ENCODE results near the gene RCVRN. TPM values are rescaled to one million over a fixed set of nuclear protein-coding genes. Genes with fewer than 3 reads are reported as not detected.

RCVRN gene
- total and polyA plus RNA-seq, 9 of the 15 experiments (the other 6 are each of a cell fraction or from before 2014, with no cell fraction given): not detected

DNA sequence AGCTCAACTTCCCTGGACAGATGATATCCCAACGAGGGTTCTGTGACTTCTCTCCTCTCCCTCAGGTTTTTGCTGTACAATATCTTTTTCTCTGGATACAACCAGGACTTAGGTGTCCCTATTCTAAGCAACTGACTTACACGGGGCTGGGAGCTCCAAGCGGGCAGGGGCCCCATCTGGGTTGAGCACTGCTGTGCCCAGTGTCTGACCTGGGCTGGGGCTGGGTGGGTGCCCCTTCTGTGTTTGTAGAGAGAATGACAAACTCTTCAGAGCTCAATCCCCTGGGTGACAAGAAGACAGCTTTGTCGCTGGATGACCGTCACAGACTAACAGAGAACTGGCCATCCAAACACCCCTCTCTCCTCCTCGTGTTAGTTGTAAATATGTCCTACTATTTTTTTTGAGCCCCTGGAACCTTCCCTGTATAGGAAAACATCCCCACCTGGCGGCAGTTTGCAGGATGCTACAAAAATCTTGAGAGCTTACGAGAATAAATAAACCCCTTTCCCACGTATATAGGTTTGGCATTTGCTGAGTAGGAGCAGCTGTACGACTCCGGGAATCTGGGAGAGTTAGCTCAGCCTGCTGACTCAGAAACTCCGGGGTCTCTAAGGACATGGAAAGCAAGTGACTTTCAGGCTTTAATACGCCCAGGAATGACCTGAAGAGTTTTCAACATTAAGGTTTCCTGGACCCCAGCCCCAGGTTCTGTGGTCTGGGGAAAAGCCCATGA is 23.7 kb upstream of the RCVRN start:
- intact Hi-C loops (cut with micrococcal nuclease) (no loop called here), in situ Hi-C loops (cut with MboI) (loop anchor here (10.0 kb wide), 1 partner anchor 686 kb away; no protein-coding TSS in a partner anchor)
- Histone ChIP-seq H3K4me1 (replicated peaks in 1 of 2; ENCODE audit: control insufficient read depth in 2 of 2, insufficient read depth in 2 of 2, low read length in 2 of 2) (no peaks in the 10 kb centered on the region), H2AFZ (ENCODE audit: low read depth, low read length) (no peak overlapping the region), H3K4me2 (ENCODE audit: insufficient read depth, low read length) (no peak overlapping the region), H3K9me3 (replicated peaks; ENCODE audit: control insufficient read depth, insufficient read depth, low read depth, low read length) (no peaks in the 10 kb centered on the region), H3K27ac (ENCODE audit: extremely low read depth, low read depth, low read length) (no peak overlapping the region), H3K36me3 (ENCODE audit: control insufficient read depth, insufficient read depth, low read length) (no peaks in the 10 kb centered on the region), H4K20me1 (replicated peaks; ENCODE audit: control insufficient read depth, insufficient read depth, low read length) (no peaks in the 10 kb centered on the region), H3K4me3 (no peak overlapping the region), H3K9ac (ENCODE audit: insufficient read depth in 1 of 2, low read depth in 2 of 2, low read length in 2 of 2) (no peak overlapping the region), H3K79me2 (ENCODE audit: control insufficient read depth, insufficient read depth, low read length) (no peaks in the 10 kb centered on the region), H3K27me3 (ENCODE audit: control insufficient read depth in 2 of 2, insufficient read depth in 2 of 2, low read length in 2 of 2) (peaks cover 0 to 6% of the 10 kb centered on the region in 2 experiments; a peak in 3 of 5 replicates), H3K9me1 (ENCODE audit: control insufficient read depth, insufficient read depth, low read length) (no peaks in the 10 kb centered on the region)
- ATAC-seq (0 out of 3 replicates have a peak, but pooled peaks have one; percentile 31), FAIRE-seq (no peak), DNase-seq (ENCODE audit: extremely low read depth in 1 of 4, low spot score in 3 of 4) (peak; percentile 12 to 28 (median 17))
- POLR2A ChIA-PET: no interaction called here
- CTCF ChIA-PET (ENCODE audit: low intra/inter-chr PET ratio): interaction anchor here (0.7 kb wide), 1 partner anchor 690 kb away, joined by 4 read pairs; no protein-coding TSS in a partner anchor
- TF ChIP-seq ARID2 (IDR thresholded peaks at IDR 0.05): no peak
- no peak for TF ChIP-seq NRF1 (conservative IDR thresholded peaks at IDR 0.05 in 1 of 2, IDR thresholded peaks at IDR 0.05 in 1 of 2)
- TF ChIP-seq PML (IDR thresholded peaks at IDR 0.05; ENCODE audit: low read length): no peak
- peak; percentile 64 for TF ChIP-seq ZNF384 (IDR thresholded peaks at IDR 0.05; ENCODE audit: low read depth, low read length)
- no peak for TF ChIP-seq ZNF124 (CRISPR knock-in tag; IDR thresholded peaks at IDR 0.05)
- TF ChIP-seq CTCF (IDR thresholded peaks at IDR 0.05 in 2 of 3, conservative IDR thresholded peaks at IDR 0.05 in 1 of 3; ENCODE audit: insufficient read depth in 2 of 3, low read depth in 1 of 3, low read length in 3 of 3): peak; percentile 16 to 54 (median 43); a peak in 5 of 6 replicates
- 0% methylated on average over 11 of the region's 13 CpGs for WGBS (ENCODE audit: insufficient coverage, low coverage, missing lambda C conversion rate)
- BruUV-seq (replicated peaks): no TSS peak

All from K562 (cell line).